ENCODE data around the gene BBX. TPM values are rescaled to one million over a fixed set of nuclear protein-coding genes. Genes with fewer than 3 reads are reported as not detected.

BBX gene
- total and polyA plus RNA-seq, 2 experiments from 2014 or later, result 52.4 to 60.8 TPM

GRCh38 chr3:107824822-107825371 lies 302.1 kb downstream of the BBX start:
- H3K9me3 ChIP-seq (ENCODE audit: low read depth), result no peaks in the 10 kb centered on the region
- TF ChIP-seq EZH2phosphoT487 (IDR thresholded peaks at IDR 0.05; ENCODE audit: insufficient read depth, low read depth) (no peak), EZH2 (IDR thresholded peaks at IDR 0.05; ENCODE audit: insufficient read depth, poor library complexity, severe bottlenecking) (no peak)
- H3K4me1 ChIP-seq (ENCODE audit: insufficient read depth), result no peaks in the 10 kb centered on the region
- H4K20me1 ChIP-seq (ENCODE audit: insufficient read depth), result no peaks in the 10 kb centered on the region
- no peak overlapping the region for H3K27ac ChIP-seq
- in situ Hi-C loops (cut with MboI), result no loop called here
- H3K9me2 ChIP-seq (ENCODE audit: insufficient read depth), result no peaks in the 10 kb centered on the region
- no peak overlapping the region for H3K9ac ChIP-seq
- H3K27me3 ChIP-seq (replicated peaks; ENCODE audit: insufficient read depth), result no peaks in the 10 kb centered on the region; the same call in 1 of the 2 replicates
- WGBS, 2 experiments (ENCODE audit: low coverage in 1 of 2, low lambda C conversion rate in 2 of 2, missing lambda C conversion rate in 2 of 2), result 72 to 81% methylated on average over 4 of the region's 4 CpGs
- no peaks in the 10 kb centered on the region for H3K36me3 ChIP-seq (ENCODE audit: low read depth)
- H3K79me2 ChIP-seq (ENCODE audit: insufficient read depth), result no peaks in the 10 kb centered on the region
- no peak for DNase-seq
- H2AFZ ChIP-seq, result no peak overlapping the region
- no peak overlapping the region for H3K4me3 ChIP-seq
- no peaks in the 10 kb centered on the region for H3F3A ChIP-seq (ENCODE audit: insufficient read depth)
- H3K4me2 ChIP-seq (ENCODE audit: unreplicated experiment), result no peak overlapping the region

- Histone ChIP-seq H3K79me2 (ENCODE audit: insufficient read depth) (no peaks in the 10 kb centered on the region), H3K9ac (no peak overlapping the region), H2AFZ (no peak overlapping the region), H3K4me1 (ENCODE audit: insufficient read depth) (no peaks in the 10 kb centered on the region), H3K27me3 (replicated peaks; ENCODE audit: insufficient read depth) (no peaks in the 10 kb centered on the region; the same call in 1 of the 2 replicates), H3K4me2 (ENCODE audit: unreplicated experiment) (no peak overlapping the region), H3K4me3 (no peak overlapping the region), H3K9me3 (ENCODE audit: low read depth) (no peaks in the 10 kb centered on the region), H3K9me2 (ENCODE audit: insufficient read depth) (no peaks in the 10 kb centered on the region), H3K27ac (no peak overlapping the region), H3F3A (ENCODE audit: insufficient read depth) (no peaks in the 10 kb centered on the region), H3K36me3 (ENCODE audit: low read depth) (no peaks in the 10 kb centered on the region), H4K20me1 (ENCODE audit: insufficient read depth) (no peaks in the 10 kb centered on the region)
- WGBS, 2 experiments (ENCODE audit: low coverage in 1 of 2, low lambda C conversion rate in 2 of 2, missing lambda C conversion rate in 2 of 2), result 43 to 68% methylated on average over 3 to 5 of the region's 5 CpGs
- in situ Hi-C loops (cut with MboI), result no loop called here
- DNase-seq, result no peak
- no peak for TF ChIP-seq EZH2phosphoT487 (IDR thresholded peaks at IDR 0.05; ENCODE audit: insufficient read depth, low read depth)
- TF ChIP-seq EZH2 (IDR thresholded peaks at IDR 0.05; ENCODE audit: insufficient read depth, poor library complexity, severe bottlenecking), result no peak
Measured at GRCh38 chr3:107825556-107825955, 302.8 kb downstream of the BBX start.

GRCh38 chr3:107826727-107827126 lies 304.0 kb downstream of the BBX start:
- in situ Hi-C loops (cut with MboI), result no loop called here
- DNase-seq, result no peak

DNA sequence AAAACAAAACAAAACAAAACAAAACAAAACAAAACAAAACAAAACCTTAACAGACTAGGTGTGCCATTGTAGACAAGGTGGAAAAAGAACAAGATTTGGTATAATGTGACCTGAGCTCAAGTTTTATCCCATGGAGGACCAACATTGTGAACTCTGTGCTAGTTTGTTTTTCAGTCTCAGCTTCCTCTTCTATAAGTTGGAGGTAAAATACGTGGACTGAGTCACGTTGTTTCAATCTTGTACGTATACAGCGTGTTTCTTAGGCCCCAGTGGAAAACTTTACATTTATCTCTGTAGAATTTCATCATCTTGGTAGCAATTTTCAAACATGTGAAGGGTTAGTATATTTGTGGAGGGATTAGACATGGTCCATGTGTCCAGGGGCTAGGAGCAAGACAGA lies 306.4 kb downstream of the BBX start:
- no peak for DNase-seq
- H3K4me1 ChIP-seq (ENCODE audit: insufficient read depth), result no peaks in the 10 kb centered on the region
- H3K4me2 ChIP-seq (ENCODE audit: unreplicated experiment), result no peak overlapping the region
- no peaks in the 10 kb centered on the region for H3F3A ChIP-seq (ENCODE audit: insufficient read depth)
- H3K79me2 ChIP-seq (ENCODE audit: insufficient read depth), result no peaks in the 10 kb centered on the region
- H3K9me2 ChIP-seq (ENCODE audit: insufficient read depth), result no peaks in the 10 kb centered on the region
- in situ Hi-C loops (cut with MboI), result no loop called here
- no peaks in the 10 kb centered on the region for H4K20me1 ChIP-seq (ENCODE audit: insufficient read depth)
- 91 to 93% methylated on average over 4 of the region's 4 CpGs for WGBS, 2 experiments (ENCODE audit: low coverage in 1 of 2, low lambda C conversion rate in 2 of 2, missing lambda C conversion rate in 2 of 2)
- no peaks in the 10 kb centered on the region for H3K27me3 ChIP-seq (replicated peaks; ENCODE audit: insufficient read depth)
- H3K27ac ChIP-seq, result no peak overlapping the region
- no peak overlapping the region for H3K9ac ChIP-seq
- H3K36me3 ChIP-seq (ENCODE audit: low read depth), result no peaks in the 10 kb centered on the region
- H2AFZ ChIP-seq, result no peak overlapping the region
- TF ChIP-seq EZH2 (IDR thresholded peaks at IDR 0.05; ENCODE audit: insufficient read depth, poor library complexity, severe bottlenecking), result no peak
- no peaks in the 10 kb centered on the region for H3K9me3 ChIP-seq (ENCODE audit: low read depth)
- no peak overlapping the region for H3K4me3 ChIP-seq

More at GRCh38 chr3:107826727-107827126, 304.0 kb downstream of the BBX start:
- Histone ChIP-seq H4K20me1 (ENCODE audit: insufficient read depth) (no peaks in the 10 kb centered on the region), H3K27me3 (replicated peaks; ENCODE audit: insufficient read depth) (no peaks in the 10 kb centered on the region; the same call in 1 of the 2 replicates), H3K4me3 (no peak overlapping the region), H3F3A (ENCODE audit: insufficient read depth) (no peaks in the 10 kb centered on the region), H3K4me2 (ENCODE audit: unreplicated experiment) (no peak overlapping the region), H3K36me3 (ENCODE audit: low read depth) (no peaks in the 10 kb centered on the region), H3K4me1 (ENCODE audit: insufficient read depth) (no peaks in the 10 kb centered on the region), H2AFZ (no peak overlapping the region), H3K9me3 (ENCODE audit: low read depth) (no peaks in the 10 kb centered on the region), H3K79me2 (ENCODE audit: insufficient read depth) (no peaks in the 10 kb centered on the region), H3K27ac (no peak overlapping the region), H3K9me2 (ENCODE audit: insufficient read depth) (no peaks in the 10 kb centered on the region), H3K9ac (no peak overlapping the region)
- 82 to 93% methylated on average over 9 of the region's 9 CpGs for WGBS, 2 experiments (ENCODE audit: low coverage in 1 of 2, low lambda C conversion rate in 2 of 2, missing lambda C conversion rate in 2 of 2)
- TF ChIP-seq EZH2 (IDR thresholded peaks at IDR 0.05; ENCODE audit: insufficient read depth, poor library complexity, severe bottlenecking) (no peak), EZH2phosphoT487 (IDR thresholded peaks at IDR 0.05; ENCODE audit: insufficient read depth, low read depth) (no peak)

- H3K79me2 ChIP-seq (ENCODE audit: insufficient read depth), result no peaks in the 10 kb centered on the region
- no peak overlapping the region for H3K4me3 ChIP-seq
- no peak overlapping the region for H2AFZ ChIP-seq
- H3F3A ChIP-seq (ENCODE audit: insufficient read depth), result no peaks in the 10 kb centered on the region
- in situ Hi-C loops (cut with MboI), result no loop called here
- no peaks in the 10 kb centered on the region for H4K20me1 ChIP-seq (ENCODE audit: insufficient read depth)
- no peak for DNase-seq
- 80 to 81% methylated on average over 3 of the region's 3 CpGs for WGBS, 2 experiments (ENCODE audit: low coverage in 1 of 2, low lambda C conversion rate in 2 of 2, missing lambda C conversion rate in 2 of 2)
- no peak overlapping the region for H3K4me2 ChIP-seq (ENCODE audit: unreplicated experiment)
- H3K27me3 ChIP-seq (replicated peaks; ENCODE audit: insufficient read depth), result no peaks in the 10 kb centered on the region
- no peak overlapping the region for H3K9ac ChIP-seq
- H3K9me3 ChIP-seq (ENCODE audit: low read depth), result no peaks in the 10 kb centered on the region
- H3K9me2 ChIP-seq (ENCODE audit: insufficient read depth), result no peaks in the 10 kb centered on the region
- TF ChIP-seq EZH2 (IDR thresholded peaks at IDR 0.05; ENCODE audit: insufficient read depth, poor library complexity, severe bottlenecking), result no peak
- no peak for TF ChIP-seq EZH2phosphoT487 (IDR thresholded peaks at IDR 0.05; ENCODE audit: insufficient read depth, low read depth)
- no peaks in the 10 kb centered on the region for H3K36me3 ChIP-seq (ENCODE audit: low read depth)
- H3K27ac ChIP-seq, result no peak overlapping the region
- H3K4me1 ChIP-seq (ENCODE audit: insufficient read depth), result no peaks in the 10 kb centered on the region
Measured at GRCh38 chr3:107831590-107831989, 308.8 kb downstream of the BBX start.

Measured in GM23248 (cell line).